ENCODE results near the gene EGF.

DNA sequence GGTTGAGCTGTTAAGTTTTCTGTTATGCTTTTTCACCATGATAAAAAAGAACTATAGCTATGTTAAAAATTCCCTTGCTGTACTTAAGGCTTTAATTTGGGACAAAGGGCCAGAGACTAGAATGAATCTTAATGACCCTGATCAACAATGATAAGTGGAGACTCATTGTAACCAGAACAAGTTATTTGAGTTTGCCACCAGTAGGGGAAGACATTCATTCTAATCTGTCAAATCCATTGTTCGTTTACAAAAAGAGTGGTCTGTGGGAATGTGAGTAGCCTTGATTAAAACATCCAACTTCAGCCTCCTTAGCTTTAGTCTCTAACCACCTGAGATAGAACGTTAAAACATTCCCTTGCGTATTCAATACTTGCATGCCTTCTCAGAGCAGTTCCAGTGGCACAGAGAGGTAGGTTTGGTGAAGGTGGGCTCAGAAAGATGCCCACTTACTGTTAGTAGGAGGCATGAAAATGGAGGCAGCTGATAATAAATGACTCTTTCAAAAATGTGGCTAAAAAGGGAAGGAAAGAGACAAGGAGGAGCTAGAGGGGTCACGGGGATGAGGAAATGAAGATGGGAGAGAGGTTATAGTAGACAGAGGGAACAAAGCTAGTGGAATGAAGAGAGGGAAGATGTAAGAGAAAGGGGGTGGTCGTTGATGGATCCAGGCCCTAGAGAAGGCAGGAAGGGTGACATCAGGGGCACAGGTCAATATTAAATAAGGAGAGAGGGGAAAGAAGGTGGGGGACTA is 66.2 kb downstream of the EGF start:
- TF ChIP-seq, protein P1, sequence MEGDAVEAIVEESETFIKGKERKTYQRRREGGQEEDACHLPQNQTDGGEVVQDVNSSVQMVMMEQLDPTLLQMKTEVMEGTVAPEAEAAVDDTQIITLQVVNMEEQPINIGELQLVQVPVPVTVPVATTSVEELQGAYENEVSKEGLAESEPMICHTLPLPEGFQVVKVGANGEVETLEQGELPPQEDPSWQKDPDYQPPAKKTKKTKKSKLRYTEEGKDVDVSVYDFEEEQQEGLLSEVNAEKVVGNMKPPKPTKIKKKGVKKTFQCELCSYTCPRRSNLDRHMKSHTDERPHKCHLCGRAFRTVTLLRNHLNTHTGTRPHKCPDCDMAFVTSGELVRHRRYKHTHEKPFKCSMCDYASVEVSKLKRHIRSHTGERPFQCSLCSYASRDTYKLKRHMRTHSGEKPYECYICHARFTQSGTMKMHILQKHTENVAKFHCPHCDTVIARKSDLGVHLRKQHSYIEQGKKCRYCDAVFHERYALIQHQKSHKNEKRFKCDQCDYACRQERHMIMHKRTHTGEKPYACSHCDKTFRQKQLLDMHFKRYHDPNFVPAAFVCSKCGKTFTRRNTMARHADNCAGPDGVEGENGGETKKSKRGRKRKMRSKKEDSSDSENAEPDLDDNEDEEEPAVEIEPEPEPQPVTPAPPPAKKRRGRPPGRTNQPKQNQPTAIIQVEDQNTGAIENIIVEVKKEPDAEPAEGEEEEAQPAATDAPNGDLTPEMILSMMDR (conservative IDR thresholded peaks at IDR 0.05; ENCODE audit: low read depth, low read length): peak; percentile 25; the same call in 1 of the 2 replicates
- no peak for TF ChIP-seq EZH2 (IDR thresholded peaks at IDR 0.05; ENCODE audit: borderline replicate concordance, low read depth, low read length, poor library complexity, severe bottlenecking)

All from A673 (cell line).